Ascending aorta (tissue), 2 donors: ENCODE results near the gene AIF1L. TPM values are rescaled to one million over a fixed set of nuclear protein-coding genes. Genes with fewer than 3 reads are reported as not detected.

Experiments used
- DNase-seq, 2 donors: peaks; one replicate each; pipeline ENCODE4 v3.0.0-alpha.2; 2019; ENCODE audit warnings: low spot score in 2 of 2
- H3K27ac ChIP-seq, 2 donors: fragments of 200-600 bp; sonication (generic); one replicate each; pipeline ENCODE4 v1.5.1; 2016 to 2017; ENCODE audit warnings: mild to moderate bottlenecking in 1 of 2
- H3K27me3 ChIP-seq: fragments of 200-600 bp; sonication (generic); one replicate; pipeline ENCODE4 v1.5.1; 2017
- H3K36me3 ChIP-seq, 2 donors: fragments of 200-600 bp; sonication (generic); one replicate each; pipeline ENCODE4 v1.5.1; 2016
- H3K4me1 ChIP-seq, 2 donors: fragments of 200-600 bp; sonication (generic); one replicate each; pipeline ENCODE4 v1.5.1; 2016 to 2017; ENCODE audit warnings: mild to moderate bottlenecking in 1 of 2
- H3K4me3 ChIP-seq, 2 donors: fragments of 200-600 bp; sonication (generic); one replicate each; pipeline ENCODE4 v1.5.1; 2016 to 2017; ENCODE audit warnings: mild to moderate bottlenecking in 1 of 2
- H3K9me3 ChIP-seq, 2 donors: fragments of 200-600 bp; sonication (generic); one replicate each; pipeline ENCODE4 v1.5.1; 2016
- intact Hi-C: fragments of 100-400 bp; cut with DNase I; formaldehyde crosslinking; loops from one replicate; pipeline ENCODE4 v1.15.1; 2023
- total RNA-seq: library from RNA; depleted of rRNA; stranded (reverse); fragments of >200 nt; gene quantifications from one replicate; pipeline ENCODE4 v1.1.0, GENCODE V29; 2016
- TF ChIP-seq, protein P1 (sequence below), 3 experiments: fragments of 200-600 bp in 2 of 3; fragments of 450-650 bp in 1 of 3; sonication (generic) in 2 of 3; IDR thresholded peaks; one replicate each; pipeline ENCODE4 v1.5.1; 2016 to 2019; ENCODE audit warnings: antibody characterized with exemption in 3 of 3, mild to moderate bottlenecking in 1 of 3, moderate library complexity in 1 of 3

AIF1L gene
- total RNA-seq, 1 donor from 2014 or later = 30.5 TPM

- Histone ChIP-seq H3K9me3 (no peaks in the 10 kb centered on the region), H3K27me3 (no peaks in the 10 kb centered on the region), H3K27ac (no peak overlapping the region), H3K4me1 (no peaks in the 10 kb centered on the region), H3K36me3 (no peaks in the 10 kb centered on the region), H3K4me3 (no peak overlapping the region)
- TF ChIP-seq, protein P1, sequence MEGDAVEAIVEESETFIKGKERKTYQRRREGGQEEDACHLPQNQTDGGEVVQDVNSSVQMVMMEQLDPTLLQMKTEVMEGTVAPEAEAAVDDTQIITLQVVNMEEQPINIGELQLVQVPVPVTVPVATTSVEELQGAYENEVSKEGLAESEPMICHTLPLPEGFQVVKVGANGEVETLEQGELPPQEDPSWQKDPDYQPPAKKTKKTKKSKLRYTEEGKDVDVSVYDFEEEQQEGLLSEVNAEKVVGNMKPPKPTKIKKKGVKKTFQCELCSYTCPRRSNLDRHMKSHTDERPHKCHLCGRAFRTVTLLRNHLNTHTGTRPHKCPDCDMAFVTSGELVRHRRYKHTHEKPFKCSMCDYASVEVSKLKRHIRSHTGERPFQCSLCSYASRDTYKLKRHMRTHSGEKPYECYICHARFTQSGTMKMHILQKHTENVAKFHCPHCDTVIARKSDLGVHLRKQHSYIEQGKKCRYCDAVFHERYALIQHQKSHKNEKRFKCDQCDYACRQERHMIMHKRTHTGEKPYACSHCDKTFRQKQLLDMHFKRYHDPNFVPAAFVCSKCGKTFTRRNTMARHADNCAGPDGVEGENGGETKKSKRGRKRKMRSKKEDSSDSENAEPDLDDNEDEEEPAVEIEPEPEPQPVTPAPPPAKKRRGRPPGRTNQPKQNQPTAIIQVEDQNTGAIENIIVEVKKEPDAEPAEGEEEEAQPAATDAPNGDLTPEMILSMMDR (IDR thresholded peaks at IDR 0.05) = no peak
- no peak for DNase-seq
- intact Hi-C loops = no loop called here
Observed at GRCh38 chr9:131072107-131072870, 24.0 kb upstream of the AIF1L start.

DNA sequence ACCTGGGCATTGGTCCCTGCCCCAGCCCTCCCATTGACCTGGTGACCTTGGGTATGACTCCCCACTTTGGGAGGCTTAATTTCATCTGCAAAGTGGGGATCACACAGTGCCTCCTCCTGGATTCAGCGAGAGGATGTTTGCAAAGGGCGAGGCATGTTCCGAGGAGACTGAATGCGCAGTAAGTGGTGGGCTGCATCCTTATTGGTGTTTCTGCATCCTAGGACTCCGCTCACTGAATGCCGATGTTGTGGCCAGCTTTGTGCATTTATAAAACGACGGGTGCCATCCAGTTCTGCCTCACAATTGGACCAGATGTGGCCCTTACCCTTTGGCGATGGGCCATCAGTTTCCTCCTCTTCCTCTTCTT is 23.5 kb upstream of the AIF1L start:
- intact Hi-C loops = no loop called here
- H3K27ac ChIP-seq = no peak overlapping the region
- TF ChIP-seq, protein P1 (IDR thresholded peaks at IDR 0.05) = no peak
- no peak for DNase-seq
- H3K9me3 ChIP-seq = no peaks in the 10 kb centered on the region
- no peaks in the 10 kb centered on the region for H3K27me3 ChIP-seq
- H3K36me3 ChIP-seq = no peaks in the 10 kb centered on the region
- H3K4me1 ChIP-seq = no peaks in the 10 kb centered on the region
- H3K4me3 ChIP-seq = no peak overlapping the region

DNA sequence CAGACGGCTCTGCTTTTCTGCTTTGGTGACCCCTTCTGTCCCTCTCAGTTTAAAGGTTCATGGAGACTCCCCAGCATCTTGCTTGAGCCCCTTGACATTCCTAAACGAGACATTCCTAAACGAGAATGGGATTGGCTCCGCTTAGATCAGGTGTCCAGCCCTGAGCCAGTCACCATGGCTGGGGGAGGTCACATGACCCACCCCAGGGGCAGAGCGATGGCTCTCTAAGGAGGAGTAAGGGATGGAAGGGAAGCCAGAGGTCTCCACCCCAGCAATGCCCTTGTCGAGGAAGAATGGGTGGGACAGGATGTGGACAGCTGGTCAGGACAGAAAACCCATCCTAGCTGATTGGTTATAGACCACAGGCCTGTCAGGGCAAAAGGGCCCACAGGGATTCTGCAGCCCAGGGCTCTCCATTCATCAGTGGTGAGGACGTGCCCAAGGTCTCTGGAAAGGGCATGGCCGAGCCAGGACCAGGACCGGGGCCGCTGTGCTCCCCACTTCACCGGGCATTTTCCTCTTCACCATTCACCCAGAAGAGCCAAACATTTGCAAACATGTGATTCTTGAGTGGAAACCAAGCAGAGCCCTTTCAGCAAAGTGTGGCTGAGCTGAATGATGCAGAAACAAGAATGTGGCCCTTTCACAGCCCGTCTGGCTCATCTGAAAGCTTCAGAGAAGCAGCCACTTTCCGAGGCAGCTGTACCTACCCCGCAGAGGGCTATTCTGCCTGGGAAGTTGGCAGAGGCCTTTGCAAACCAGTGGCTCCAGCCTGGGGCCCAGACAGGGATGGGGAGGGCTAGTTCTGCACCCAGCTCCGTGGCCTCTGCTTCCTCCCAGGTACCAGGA is 19.8 kb upstream of the AIF1L start:
- no peaks in the 10 kb centered on the region for H3K27me3 ChIP-seq
- H3K4me1 ChIP-seq = no peaks in the 10 kb centered on the region
- no peak for DNase-seq
- no peaks in the 10 kb centered on the region for H3K36me3 ChIP-seq
- no peak overlapping the region for H3K27ac ChIP-seq
- no peaks in the 10 kb centered on the region for H3K9me3 ChIP-seq
- intact Hi-C loops = no loop called here
- TF ChIP-seq, protein P1 (IDR thresholded peaks at IDR 0.05) = no peak
- no peak overlapping the region for H3K4me3 ChIP-seq

GRCh38 chr9:131078427-131079366 is 17.6 kb upstream of the AIF1L start:
- no peak for DNase-seq
- no peak overlapping the region for H3K4me3 ChIP-seq
- TF ChIP-seq, protein P1 (IDR thresholded peaks at IDR 0.05) = no peak

DNA sequence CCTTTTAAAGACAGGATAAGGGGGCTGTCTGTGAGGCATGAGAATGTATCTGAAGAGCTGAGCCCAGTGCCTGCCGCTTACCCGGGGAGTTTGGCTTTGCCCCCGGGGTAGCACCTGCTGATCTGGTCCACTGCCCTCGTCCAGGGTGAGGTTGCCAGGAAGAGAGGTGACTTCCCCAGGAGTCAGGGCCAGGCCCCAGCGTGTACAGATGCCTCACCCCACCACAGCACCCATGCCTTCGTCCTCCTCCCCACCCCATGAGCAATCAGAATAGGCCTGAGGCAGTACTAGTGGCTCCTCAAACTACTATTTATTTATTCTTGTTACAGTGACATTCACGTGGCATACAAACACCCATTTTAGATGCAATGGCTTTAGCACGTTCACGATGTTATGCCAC is 15.7 kb upstream of the AIF1L start:
- no peak for DNase-seq
- intact Hi-C loops = no loop called here
- Histone ChIP-seq H3K9me3 (no peaks in the 10 kb centered on the region), H3K27me3 (no peaks in the 10 kb centered on the region), H3K27ac (no peak overlapping the region), H3K4me1 (no peaks in the 10 kb centered on the region), H3K36me3 (no peaks in the 10 kb centered on the region), H3K4me3 (no peak overlapping the region)
- TF ChIP-seq, protein P1 (IDR thresholded peaks at IDR 0.05) = no peak

More at GRCh38 chr9:131078427-131079366, 17.6 kb upstream of the AIF1L start:
- intact Hi-C loops = no loop called here
- no peaks in the 10 kb centered on the region for H3K36me3 ChIP-seq
- no peak overlapping the region for H3K27ac ChIP-seq
- no peaks in the 10 kb centered on the region for H3K4me1 ChIP-seq
- no peaks in the 10 kb centered on the region for H3K9me3 ChIP-seq
- no peaks in the 10 kb centered on the region for H3K27me3 ChIP-seq
